ENCODE results near the gene CCNF.

DNA sequence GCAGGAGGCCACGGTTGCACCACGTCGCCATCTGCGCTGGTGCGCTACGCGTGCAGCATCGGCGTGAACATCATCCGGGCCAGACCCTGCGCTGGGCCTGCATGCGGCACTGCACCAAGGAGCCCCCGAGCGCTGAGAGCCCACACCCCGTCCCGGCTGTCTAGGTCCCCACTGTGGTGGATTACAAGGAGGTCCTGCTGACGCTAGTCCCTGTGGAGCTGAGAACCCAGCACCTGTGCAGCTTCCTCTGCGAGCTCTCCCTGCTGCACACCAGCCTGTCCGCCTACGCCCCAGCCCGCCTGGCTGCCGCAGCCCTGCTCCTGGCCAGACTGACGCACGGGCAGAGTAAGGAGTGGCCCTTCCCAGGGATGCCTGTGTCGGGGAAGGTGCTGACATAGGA is 19.9 kb downstream of the CCNF start:
- TF ChIP-seq CTCF (IDR thresholded peaks at IDR 0.05; ENCODE audit: low read length): no peak
- no peak for TF ChIP-seq EZH2 (IDR thresholded peaks at IDR 0.05; ENCODE audit: borderline replicate concordance, low read length)
